Sigmoid colon (tissue), 7 donors: ENCODE data around the gene AANAT. TPM values are rescaled to one million over a fixed set of nuclear protein-coding genes. Genes with fewer than 3 reads are reported as not detected.

Experiments used
- DNase-seq: peaks from one replicate; pipeline ENCODE4 v3.0.0-alpha.2; 2019
- H3K27ac ChIP-seq, 4 donors: fragments of 200-600 bp; sonication (generic); one replicate each; pipeline ENCODE4 v1.5.1; 2016 to 2019; ENCODE audit warnings: mild to moderate bottlenecking in 1 of 4
- H3K27me3 ChIP-seq, 3 donors: fragments of 200-600 bp; sonication (generic); one replicate each; pipeline ENCODE4 v1.5.1; 2019; ENCODE audit warnings: mild to moderate bottlenecking in 1 of 3
- H3K36me3 ChIP-seq, 4 donors: fragments of 200-600 bp; sonication (generic); one replicate each; pipeline ENCODE4 v1.5.1; 2016 to 2019
- H3K4me1 ChIP-seq, 4 donors: fragments of 200-600 bp; sonication (generic); one replicate each; pipeline ENCODE4 v1.5.1; 2017 to 2019
- H3K4me3 ChIP-seq, 4 donors: fragments of 200-600 bp; sonication (generic); one replicate each; pipeline ENCODE4 v1.5.1; 2017 to 2019; ENCODE audit warnings: mild to moderate bottlenecking in 2 of 4, moderate library complexity in 1 of 4
- H3K9me3 ChIP-seq, 4 donors: fragments of 200-600 bp in 3 of 4; sonication (generic) in 3 of 4; one replicate each; pipeline versions ENCODE4 v1.5.1 to v1.6.1; 2013 to 2019
- CTCF ChIP-seq, 4 experiments: fragments of 450-650 bp in 3 of 4; fragments of 200-600 bp in 1 of 4; IDR thresholded peaks; one replicate each; pipeline ENCODE4 v1.5.1; 2016 to 2019; ENCODE audit warnings: antibody characterized with exemption in 4 of 4, mild to moderate bottlenecking in 3 of 4, moderate library complexity in 2 of 4
- EP300 ChIP-seq, 4 donors: sonication (generic); formaldehyde crosslinking; IDR thresholded peaks; one replicate each; pipeline ENCODE4 v1.6.1; 2017; ENCODE audit warnings: antibody characterized with exemption in 4 of 4
- POLR2A ChIP-seq, 2 donors: fragments of 450-650 bp; IDR thresholded peaks; one replicate each; pipeline ENCODE4 v1.6.1; 2016; ENCODE audit warnings: antibody characterized with exemption in 2 of 2, mild to moderate bottlenecking in 2 of 2, moderate library complexity in 2 of 2
- POLR2AphosphoS5 ChIP-seq, 4 donors: sonication (generic); formaldehyde crosslinking; IDR thresholded peaks; one replicate each; pipeline ENCODE4 v1.6.1; 2017; ENCODE audit warnings: antibody characterized with exemption in 4 of 4
- WGBS, 2 donors: extraction: QIAGEN DNeasy Blood & Tissue Kit; methylation state at CpG; one replicate each; pipeline ENCODE4 v1.1.7; 2013; 5-methylcytosine and 5-hydroxymethylcytosine counted together
- intact Hi-C: fragments of 100-400 bp; cut with DNase I; formaldehyde crosslinking; loops from one replicate; pipeline ENCODE4 v1.15.1; 2023
- polyA plus RNA-seq, 3 donors: library from polyadenylated mRNA; stranded (reverse); fragments of 200-250 nt; gene quantifications; one replicate each; pipeline ENCODE4 v1.2.3, GENCODE V29; 2013
- total RNA-seq, 4 donors: library from RNA; depleted of rRNA; stranded (reverse); fragments of >200 nt; gene quantifications; one replicate each; pipeline ENCODE4 v1.1.0, GENCODE V29; 2016
- donor health status: healthy with polysubstance abuse.
- donor health status: Bipolar disorder and iron deficiency.
- donor health status: healthy.

The AANAT gene
- total and polyA plus RNA-seq, 7 donors = 0.12 TPM; not detected in 6

GRCh38 chr17:76500747-76501017 lies 33.3 kb downstream of the AANAT start:
- Histone ChIP-seq H3K36me3 (no peaks in the 10 kb centered on the region), H3K27me3 (no peaks in the 10 kb centered on the region), H3K9me3 (no peaks in the 10 kb centered on the region), H3K4me1 (peaks cover 0 to 39% (median 32%) of the 10 kb centered on the region in 4 donors), H3K27ac (peak overlapping the region; percentile 73 to 78 (median 76)), H3K4me3 (peak overlapping the region; percentile 4 to 61 (median 52))
- intact Hi-C loops = no loop called here
- WGBS, 2 donors = 1 to 14% methylated on average over 10 of the region's 10 CpGs
- DNase-seq = no peak
- TF ChIP-seq POLR2A (IDR thresholded peaks at IDR 0.05) (no peak), POLR2AphosphoS5 (IDR thresholded peaks at IDR 0.05) (no peak)

- WGBS, 2 donors = 1% methylated on average over 72 of the region's 72 CpGs
- no peaks in the 10 kb centered on the region for H3K36me3 ChIP-seq
- DNase-seq = peak; percentile 93
- H3K27me3 ChIP-seq = no peaks in the 10 kb centered on the region
- no peaks in the 10 kb centered on the region for H3K9me3 ChIP-seq
- intact Hi-C loops = no loop called here
- TF ChIP-seq CTCF (IDR thresholded peaks at IDR 0.05) (no peak), POLR2AphosphoS5 (IDR thresholded peaks at IDR 0.05) (peak in 3 of 4 donors; percentile 34 to 67 (median 59)), EP300 (IDR thresholded peaks at IDR 0.05) (no peak), POLR2A (IDR thresholded peaks at IDR 0.05) (no peak)
- H3K4me3 ChIP-seq = peak within 1 kb of the TSS; percentile 4 to 61 (median 52)
- peak within 1 kb of the TSS; percentile 73 to 78 (median 76) for H3K27ac ChIP-seq
- H3K4me1 ChIP-seq = peaks cover 0 to 39% (median 33%) of the 10 kb centered on the region in 4 donors
Measured at GRCh38 chr17:76501018-76501826, 33.8 kb downstream of the AANAT start, which contains the start of gene RHBDF2. Gene RHBDF2 (minus strand): TSS chr17:76501423. CDS start chr17:76481524, 19,899 bp downstream.

GRCh38 chr17:76501827-76502307 lies 34.5 kb downstream of the AANAT start:
- Histone ChIP-seq H3K27ac (peak overlapping the region; percentile 73 to 78 (median 76)), H3K9me3 (no peaks in the 10 kb centered on the region), H3K4me1 (peaks cover 0 to 41% (median 34%) of the 10 kb centered on the region in 4 donors), H3K4me3 (peak overlapping the region in 3 of 4 donors; percentile 47 to 61 (median 58)), H3K27me3 (peaks cover 0 to 4% (median 2%) of the 10 kb centered on the region in 3 donors), H3K36me3 (no peaks in the 10 kb centered on the region)
- intact Hi-C loops = no loop called here
- no peak for TF ChIP-seq POLR2A (IDR thresholded peaks at IDR 0.05)
- TF ChIP-seq EP300 (IDR thresholded peaks at IDR 0.05) = no peak
- no peak for TF ChIP-seq POLR2AphosphoS5 (IDR thresholded peaks at IDR 0.05)
- no peak for TF ChIP-seq CTCF (IDR thresholded peaks at IDR 0.05)
- no peak for DNase-seq
- 79 to 84% methylated on average over 11 of the region's 11 CpGs for WGBS, 2 donors

- DNase-seq = no peak
- 66 to 79% methylated on average over 8 of the region's 8 CpGs for WGBS, 2 donors
- intact Hi-C loops = no loop called here
- H3K9me3 ChIP-seq = no peaks in the 10 kb centered on the region
- peak overlapping the region; percentile 73 to 78 (median 76) for H3K27ac ChIP-seq
- no peaks in the 10 kb centered on the region for H3K36me3 ChIP-seq
- no peak for TF ChIP-seq POLR2A (IDR thresholded peaks at IDR 0.05)
- TF ChIP-seq POLR2AphosphoS5 (IDR thresholded peaks at IDR 0.05) = peak in 1 of 4 donors; percentile 26
- H3K4me3 ChIP-seq = no peak overlapping the region
- peaks cover 0 to 11% (median 8%) of the 10 kb centered on the region in 3 donors for H3K27me3 ChIP-seq
- peaks cover 0 to 40% (median 31%) of the 10 kb centered on the region in 4 donors for H3K4me1 ChIP-seq
Measured at GRCh38 chr17:76502341-76503211, 35.2 kb downstream of the AANAT start.

- intact Hi-C loops = no loop called here
- Histone ChIP-seq H3K9me3 (no peaks in the 10 kb centered on the region), H3K27me3 (peaks cover 0 to 15% (median 13%) of the 10 kb centered on the region in 3 donors), H3K27ac (no peak overlapping the region), H3K4me1 (peaks cover 0 to 24% (median 16%) of the 10 kb centered on the region in 4 donors), H3K36me3 (no peaks in the 10 kb centered on the region), H3K4me3 (no peak overlapping the region)
- DNase-seq = no peak
- TF ChIP-seq CTCF (IDR thresholded peaks at IDR 0.05) = no peak
- TF ChIP-seq POLR2AphosphoS5 (IDR thresholded peaks at IDR 0.05) = no peak
- TF ChIP-seq POLR2A (IDR thresholded peaks at IDR 0.05) = no peak
- TF ChIP-seq EP300 (IDR thresholded peaks at IDR 0.05) = no peak
- 62 to 75% methylated on average over 7 of the region's 7 CpGs for WGBS, 2 donors
Measured at GRCh38 chr17:76504117-76504516, 36.7 kb downstream of the AANAT start.
